HEK293 (cell line): ENCODE results near the gene ZFHX3.

ENCODE experiments used
- CTCF ChIA-PET: fragments of 350-600 bp; formaldehyde crosslinking; extraction: SDS; loops from one replicate; lab custom pipeline; 2021; ENCODE audit warnings: antibody characterized with exemption; lab: Yijun Ruan, JAX
- POLR2A ChIA-PET: fragments of 300-600 bp; formaldehyde crosslinking; extraction: SDS; loops from one replicate; lab custom pipeline; 2020; ENCODE audit warnings: antibody characterized with exemption, inconsistent platforms; lab: Yijun Ruan, JAX
- H3K27ac ChIP-seq: fragments of 200-500 bp; sonication (Bioruptor generic); 2 replicates; pipeline ENCODE4 v1.5.1; 2014; ENCODE audit warnings: low read depth, low read length, control low read depth, inconsistent platforms; ENCODE audit errors: extremely low read depth
- H3K36me3 ChIP-seq, 2 experiments: fragments of 200-500 bp in 1 of 2; sonication (Bioruptor generic) in 1 of 2; 1 replicate in 1 of 2; 2 replicates in 1 of 2; pipeline ENCODE4 v1.5.1; 2014 to 2017; ENCODE audit warnings: inconsistent platforms in 2 of 2, low read length in 2 of 2; ENCODE audit not compliant: control insufficient read depth in 2 of 2, insufficient read depth in 1 of 2
- H3K4me1 ChIP-seq: fragments of 200-500 bp; sonication (Bioruptor generic); 2 replicates; pipeline ENCODE4 v1.5.1; 2014; ENCODE audit warnings: mild to moderate bottlenecking, low read length, inconsistent platforms; ENCODE audit not compliant: control insufficient read depth, insufficient read depth
- H3K4me3 ChIP-seq: 2 replicates; pipeline ENCODE4 v1.5.1; 2011; ENCODE audit warnings: low read depth, mild to moderate bottlenecking, control low read depth, low read length, moderate library complexity
- H3K9me3 ChIP-seq: fragments of 200-500 bp; sonication (Bioruptor generic); 2 replicates; pipeline ENCODE4 v1.5.1; 2014; ENCODE audit warnings: low read depth, low read length, inconsistent platforms; ENCODE audit not compliant: control insufficient read depth, insufficient read depth
- AEBP2 ChIP-seq: fragments of 450-650 bp; formaldehyde crosslinking; IDR thresholded peaks from 2 replicates; pipeline ENCODE4 v1.5.1; 2016; ENCODE audit warnings: missing biosample characterization, missing genetic modification characterization, borderline replicate concordance
- EGR2 ChIP-seq: fragments of 450-650 bp; formaldehyde crosslinking; IDR thresholded peaks from 2 replicates; pipeline ENCODE4 v1.5.1; 2016; ENCODE audit warnings: low read depth, missing biosample characterization, missing genetic modification characterization
- ELK4 ChIP-seq: IDR thresholded peaks from 2 replicates; pipeline ENCODE4 v1.6.1; 2011; ENCODE audit warnings: mild to moderate bottlenecking, low read depth, low read length, borderline replicate concordance
- HOXC10 ChIP-seq: sonication (generic); formaldehyde crosslinking; IDR thresholded peaks from 2 replicates; pipeline ENCODE4 v1.8.1; 2023; ENCODE audit warnings: mild to moderate bottlenecking, missing genetic modification reagents
- INSM2 ChIP-seq: fragments of 450-650 bp; formaldehyde crosslinking; IDR thresholded peaks from 2 replicates; pipeline ENCODE4 v1.5.1; 2016; ENCODE audit warnings: missing biosample characterization, missing genetic modification characterization
- KLF17 ChIP-seq: fragments of 450-650 bp; formaldehyde crosslinking; IDR thresholded peaks from 2 replicates; pipeline ENCODE4 v1.5.1; 2016; ENCODE audit warnings: missing biosample characterization, missing genetic modification characterization
- SP3 ChIP-seq: fragments of 450-650 bp; formaldehyde crosslinking; IDR thresholded peaks from 2 replicates; pipeline ENCODE4 v1.5.1; 2016; ENCODE audit warnings: missing biosample characterization, missing genetic modification characterization
- ZBTB11 ChIP-seq: fragments of 450-650 bp; formaldehyde crosslinking; conservative IDR thresholded peaks from 2 replicates; pipeline ENCODE4 v1.5.1; 2016; ENCODE audit warnings: low read depth, missing biosample characterization, missing genetic modification characterization
- ZNF138 ChIP-seq: fragments of 450-650 bp; formaldehyde crosslinking; IDR thresholded peaks from 2 replicates; pipeline ENCODE4 v1.5.1; 2016; ENCODE audit warnings: missing biosample characterization, missing genetic modification characterization, borderline replicate concordance
- ZNF398 ChIP-seq: fragments of 450-650 bp; formaldehyde crosslinking; IDR thresholded peaks from 2 replicates; pipeline ENCODE4 v1.5.1; 2017; ENCODE audit warnings: missing biosample characterization, missing genetic modification characterization
- ZNF518A ChIP-seq: fragments of 450-650 bp; formaldehyde crosslinking; conservative IDR thresholded peaks from 2 replicates; pipeline ENCODE4 v1.5.1; 2016; ENCODE audit warnings: low read depth, missing biosample characterization, missing genetic modification characterization
- ZNF544 ChIP-seq: fragments of 450-650 bp; formaldehyde crosslinking; IDR thresholded peaks from 2 replicates; pipeline ENCODE4 v1.5.0; 2017; ENCODE audit warnings: missing biosample characterization, missing genetic modification characterization
- ZNF580 ChIP-seq: fragments of 450-650 bp; formaldehyde crosslinking; IDR thresholded peaks from 2 replicates; pipeline ENCODE4 v1.5.1; 2016; ENCODE audit warnings: missing biosample characterization, missing genetic modification characterization
- ZNF670 ChIP-seq: fragments of 450-650 bp; formaldehyde crosslinking; IDR thresholded peaks from 2 replicates; pipeline ENCODE4 v1.5.1; 2016; ENCODE audit warnings: missing biosample characterization, missing genetic modification characterization, low read depth

Gene ZFHX3

GRCh38 chr16:72838951-72839350 is 209.0 kb downstream of the ZFHX3 start (continued):
- TF ChIP-seq INSM2 (tag by site-specific recombination): no peak

GRCh38 chr16:72838586-72838910 is 209.4 kb downstream of the ZFHX3 start:
- CTCF ChIA-PET: no interaction called here
- TF ChIP-seq ZNF580 (tag by site-specific recombination): no peak
- TF ChIP-seq ZNF544 (tag by site-specific recombination): no peak
- no peak for TF ChIP-seq ZNF670 (tag by site-specific recombination)
- Histone ChIP-seq H3K4me3 (no peak overlapping the region), H3K4me1 (no peaks in the 10 kb centered on the region), H3K36me3 (no peaks in the 10 kb centered on the region), H3K27ac (no peak overlapping the region), H3K9me3 (no peaks in the 10 kb centered on the region)
- POLR2A ChIA-PET: no interaction called here

GRCh38 chr16:72837846-72838585 is 209.9 kb downstream of the ZFHX3 start:
- Histone ChIP-seq H3K4me1 (no peaks in the 10 kb centered on the region), H3K9me3 (no peaks in the 10 kb centered on the region), H3K36me3 (no peaks in the 10 kb centered on the region), H3K27ac (no peak overlapping the region), H3K4me3 (no peak overlapping the region)
- ChIA-PET CTCF (no interaction called here), POLR2A (no interaction called here)
- TF ChIP-seq ZNF544 (tag by site-specific recombination) (no peak), ELK4 (no peak), ZNF398 (tag by site-specific recombination) (no peak), EGR2 (tag by site-specific recombination) (no peak), HOXC10 (CRISPR knock-in tag) (no peak), ZNF138 (tag by site-specific recombination) (no peak), ZBTB11 (tag by site-specific recombination) (no peak), KLF17 (tag by site-specific recombination) (no peak), ZNF518A (tag by site-specific recombination) (no peak), SP3 (no peak), AEBP2 (tag by site-specific recombination) (no peak)
